Measurements from ENCODE around the gene ALKBH8.
"Not testable (repeated sequence)": the region's sequence is repeated elsewhere in the genome, so short reads cannot be mapped to it uniquely, and the experiment has no call there.

ALKBH8 gene

DNA sequence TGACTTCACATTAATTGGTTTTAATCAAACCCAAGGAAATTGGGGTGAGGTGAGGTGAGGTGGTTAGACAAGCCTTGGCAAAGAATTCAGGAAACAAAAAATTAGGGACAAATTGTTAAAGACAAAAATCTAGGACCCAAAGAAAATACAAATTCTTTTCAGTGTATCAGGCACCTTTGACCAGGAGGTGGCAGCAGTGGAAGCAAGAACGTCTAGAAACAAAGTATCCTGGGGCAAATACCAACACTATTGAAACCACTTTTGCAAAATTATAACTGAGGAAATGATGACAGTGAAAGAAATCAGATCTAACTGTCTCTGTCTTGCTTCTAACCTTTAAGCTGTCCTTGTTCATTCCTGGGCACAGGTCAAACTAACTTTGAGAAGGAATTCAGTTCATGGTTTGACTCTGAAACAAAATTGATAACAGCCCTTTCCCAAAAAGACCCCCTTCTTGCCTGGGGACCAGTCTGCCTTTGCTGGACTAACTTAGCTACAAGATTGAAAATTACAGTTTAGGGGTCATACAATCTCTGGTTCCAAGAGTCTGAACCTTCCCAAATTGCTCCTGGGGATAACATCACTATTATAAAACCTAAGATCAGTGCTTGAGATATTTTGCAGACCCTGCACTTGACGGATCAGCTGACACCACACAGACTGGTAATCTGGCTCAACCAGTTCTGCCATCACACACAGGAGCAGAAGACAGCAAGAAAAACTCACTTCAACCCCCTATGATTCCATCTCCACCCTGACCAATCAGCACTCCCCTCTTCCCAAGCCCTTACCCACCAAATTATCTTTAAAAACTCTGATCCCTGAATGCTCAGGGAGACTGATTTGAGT lies 11.2 kb upstream of the ALKBH8 start:
- DNase-seq: peak; percentile 50

- DNase-seq: no peak
These were observed 7.9 kb upstream of the ALKBH8 start for GRCh38 chr11:107573438-107573837.

DNA sequence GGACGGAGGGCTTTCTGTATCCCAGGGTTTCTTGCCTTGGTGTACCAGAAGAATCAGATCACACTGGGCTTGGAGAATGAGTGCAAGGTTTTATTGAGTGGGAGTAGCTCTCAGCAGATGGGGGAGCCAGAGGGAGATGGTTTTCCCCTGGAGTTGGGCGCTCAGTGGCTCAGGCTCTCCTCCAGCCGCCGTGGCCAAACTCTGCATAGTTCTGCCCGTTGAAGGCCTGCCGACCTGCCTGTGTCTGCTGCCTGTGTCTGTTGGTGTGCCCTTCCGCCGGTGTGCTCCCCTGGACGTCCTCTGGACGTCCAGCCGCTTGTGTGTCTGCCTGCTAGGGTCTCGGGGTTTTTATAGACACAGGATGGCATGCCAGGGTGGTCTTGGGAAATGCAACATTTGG lies 4.5 kb upstream of the ALKBH8 start:
- no peak for DNase-seq

- DNase-seq: no peak
These were observed 2.3 kb upstream of the ALKBH8 start for GRCh38 chr11:107567739-107568335.

- no peak for DNase-seq
These were observed 1.0 kb upstream of the ALKBH8 start for GRCh38 chr11:107566569-107566968.

- DNase-seq: not testable (repeated sequence)
These were observed 493 bp upstream of the ALKBH8 start for GRCh38 chr11:107565955-107566501.

GRCh38 chr11:107564877-107565218 lies 687 bp downstream of the ALKBH8 start:
- DNase-seq: no peak

GRCh38 chr11:107563702-107564101 lies 1.8 kb downstream of the ALKBH8 start:
- DNase-seq: peak; percentile 13

DNA sequence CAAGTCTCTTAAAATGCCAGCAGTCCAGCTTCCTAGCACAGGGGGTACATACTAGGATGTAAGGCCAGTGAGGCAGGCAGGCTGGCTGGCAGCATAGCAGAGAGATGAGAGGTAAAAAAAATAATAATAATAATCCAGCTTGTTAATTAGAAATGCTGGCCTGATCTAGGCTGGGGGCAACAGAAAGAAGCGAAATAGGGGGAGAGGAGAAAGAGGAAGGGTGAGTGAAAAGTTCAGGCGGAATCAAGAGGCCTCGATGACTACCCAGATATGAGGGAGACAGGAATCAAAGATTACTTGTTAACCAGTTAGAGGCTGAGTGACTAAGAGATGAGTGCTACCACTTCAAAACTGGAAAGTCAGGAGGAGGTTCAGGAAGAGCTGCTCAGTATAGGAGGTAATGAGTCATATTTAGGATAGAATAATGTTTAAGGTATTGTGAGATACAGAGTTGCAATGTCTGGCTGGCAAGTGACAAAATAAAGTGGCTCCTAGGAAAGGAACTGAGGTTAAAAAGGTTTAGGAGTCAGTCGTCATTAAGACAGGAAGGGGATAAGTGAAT lies 2.8 kb downstream of the ALKBH8 start:
- no peak for DNase-seq

- no peak for DNase-seq
These were observed 3.8 kb downstream of the ALKBH8 start for GRCh38 chr11:107561688-107562087.

- no peak for DNase-seq
These were observed 15.2 kb downstream of the ALKBH8 start for GRCh38 chr11:107550304-107550703.

DNA sequence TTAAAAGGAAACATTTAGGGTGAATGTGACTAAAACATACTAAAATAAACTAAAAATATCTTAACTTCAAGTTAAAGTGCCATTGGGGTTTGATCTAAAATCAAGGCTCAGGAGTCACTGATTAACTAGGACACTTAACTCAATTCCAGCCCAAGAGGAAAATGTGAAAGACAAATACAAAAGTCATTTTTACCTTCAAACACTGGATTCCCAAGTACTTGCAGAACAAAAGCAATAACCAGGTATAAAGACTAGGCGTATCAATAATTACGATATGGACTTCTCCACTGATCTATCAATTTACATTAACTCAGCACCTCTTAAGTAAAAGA lies 15.6 kb downstream of the ALKBH8 start:
- no peak for DNase-seq

DNA sequence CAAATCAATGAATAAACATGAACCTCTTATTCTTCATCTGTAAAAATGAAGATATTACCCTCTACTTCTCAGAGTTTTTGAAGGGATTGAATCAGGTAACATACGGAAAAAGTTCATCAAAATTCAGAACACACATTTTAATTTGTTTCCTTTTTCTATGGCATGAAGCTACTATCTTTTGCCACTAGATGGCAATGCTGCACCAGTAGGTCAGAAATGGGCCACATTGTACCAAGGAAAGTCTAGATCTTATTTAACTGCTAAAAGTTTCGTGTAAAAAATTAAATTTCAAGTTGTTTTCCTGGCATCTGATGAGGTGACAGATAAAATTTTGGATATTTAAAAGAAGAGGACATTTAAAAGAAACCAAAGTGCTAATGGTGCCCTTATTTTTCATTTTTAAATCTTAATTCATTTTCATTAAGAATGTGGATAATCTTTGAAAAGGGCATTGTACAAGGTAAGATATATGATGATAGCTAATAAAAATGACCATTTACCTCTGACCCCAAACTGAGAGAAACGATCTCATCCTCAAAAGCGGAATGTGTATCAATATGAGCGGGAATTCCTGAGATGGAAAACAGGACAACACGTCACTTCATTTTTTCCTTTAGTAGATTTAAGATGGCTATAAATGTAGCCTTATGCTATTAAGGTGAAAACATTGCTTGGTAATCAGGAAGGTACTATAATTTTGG lies 16.1 kb downstream of the ALKBH8 start:
- peak; percentile 60 for DNase-seq

DNA sequence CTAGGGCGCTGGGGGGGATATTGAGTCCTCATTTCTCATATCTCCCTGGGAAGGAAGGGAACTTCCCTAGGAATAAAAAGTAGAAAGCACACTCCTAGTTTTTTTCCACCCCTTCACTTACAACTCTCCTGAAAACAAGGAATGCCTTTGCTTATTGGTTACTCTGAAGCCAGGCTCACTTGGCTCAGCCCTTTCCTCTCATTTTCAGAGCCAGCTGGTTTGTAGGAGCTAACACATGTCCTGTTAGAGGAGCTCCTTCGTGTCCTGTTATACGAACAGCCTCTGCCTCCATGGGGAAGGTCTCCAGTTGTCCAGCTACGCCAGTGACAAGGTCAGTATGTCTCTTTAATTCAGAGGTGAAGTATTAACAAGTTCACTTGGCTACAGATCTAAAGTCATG lies 17.6 kb downstream of the ALKBH8 start:
- no peak for DNase-seq

GRCh38 chr11:107545101-107545514 lies 20.4 kb downstream of the ALKBH8 start:
- peak; percentile 10 for DNase-seq

DNA sequence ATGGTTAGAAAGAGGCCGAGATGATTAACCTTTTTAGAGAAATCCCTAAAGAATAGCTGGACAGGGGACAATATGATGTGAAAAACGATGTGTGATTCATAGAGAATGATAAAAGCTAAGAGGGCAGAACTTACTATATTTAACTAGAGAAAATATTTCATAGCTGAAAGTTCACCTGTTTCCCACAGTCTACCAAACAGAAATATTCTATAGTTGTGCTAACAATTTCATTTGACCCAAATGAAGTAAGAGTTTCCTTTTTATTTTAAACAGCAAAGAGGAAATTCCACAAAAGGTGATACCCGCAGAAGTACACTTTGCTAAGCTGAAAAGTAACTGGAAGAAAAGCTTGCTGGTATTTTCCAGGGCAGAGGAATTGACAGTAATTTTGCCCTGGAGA lies 26.7 kb downstream of the ALKBH8 start:
- no peak for DNase-seq

GRCh38 chr11:107538239-107538638 lies 27.3 kb downstream of the ALKBH8 start:
- no peak for DNase-seq

- not testable (repeated sequence) for DNase-seq
These were observed 28.4 kb downstream of the ALKBH8 start for GRCh38 chr11:107537155-107537554.

DNA sequence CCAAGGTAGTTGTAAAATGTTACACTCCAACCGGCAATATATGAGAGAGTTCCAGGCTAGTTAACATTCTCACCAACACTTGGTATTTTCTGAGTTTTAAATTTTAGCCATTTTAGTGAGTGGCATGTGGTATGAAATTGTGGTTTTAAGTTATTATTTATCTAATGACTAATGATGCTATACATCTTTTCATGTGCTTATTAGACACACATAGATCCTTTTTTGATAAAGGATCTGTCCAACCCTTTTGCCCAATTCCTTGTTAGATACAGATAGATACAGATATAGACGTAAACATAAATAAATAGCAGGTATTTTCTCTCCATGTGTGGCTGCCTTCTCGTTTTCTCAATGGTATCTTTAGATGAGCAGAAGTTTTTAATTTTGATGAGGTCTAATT lies 39.3 kb downstream of the ALKBH8 start:
- no peak for DNase-seq

DNA sequence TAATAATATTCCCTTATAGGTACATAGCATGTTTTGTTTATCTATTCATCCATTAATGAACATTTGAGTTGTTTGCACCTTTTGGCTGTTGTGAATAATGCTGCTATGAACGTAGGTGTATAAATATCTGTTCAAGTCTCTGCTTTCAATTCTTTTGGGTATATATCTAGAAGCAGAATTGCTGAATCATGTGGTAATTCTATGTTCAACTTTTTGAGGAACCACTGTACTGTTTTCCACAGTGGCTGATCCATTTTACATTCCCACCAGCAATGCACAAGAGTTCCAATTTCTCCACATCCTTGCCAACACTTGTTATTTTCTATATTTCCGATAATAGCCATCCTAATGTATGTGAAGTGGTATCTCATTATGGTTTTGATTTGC lies 56.7 kb downstream of the ALKBH8 start:
- DNase-seq: no peak

GRCh38 chr11:107508201-107508857 lies 57.2 kb downstream of the ALKBH8 start:
- no peak for DNase-seq

DNA sequence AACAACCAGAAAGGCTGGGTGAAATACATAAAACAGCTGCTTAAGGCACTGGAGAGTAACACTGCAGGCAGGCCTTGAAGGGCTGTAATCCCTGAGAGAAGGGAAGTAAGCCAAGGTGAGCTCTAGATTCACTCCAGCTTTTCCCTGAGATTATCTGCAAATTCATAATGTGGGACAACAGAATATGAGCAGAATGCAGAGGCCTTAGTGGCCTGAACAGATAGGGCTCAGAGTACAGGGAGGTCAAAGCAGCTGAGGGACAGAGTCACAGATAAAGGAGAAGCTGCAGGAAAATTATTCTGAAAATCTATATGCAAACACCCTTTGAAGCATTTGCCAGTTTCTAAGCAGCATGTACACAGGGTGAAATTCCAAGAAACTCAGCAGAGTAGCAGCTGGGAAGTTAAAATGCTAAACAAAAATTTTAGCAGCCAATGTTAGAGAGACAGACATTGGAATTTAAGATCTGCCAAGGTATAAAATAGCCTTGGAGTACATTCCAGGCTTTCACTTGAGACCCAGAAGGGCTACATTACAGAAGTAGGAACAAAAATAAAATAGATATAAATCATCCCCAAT lies 59.8 kb downstream of the ALKBH8 start:
- no peak for DNase-seq

DNA sequence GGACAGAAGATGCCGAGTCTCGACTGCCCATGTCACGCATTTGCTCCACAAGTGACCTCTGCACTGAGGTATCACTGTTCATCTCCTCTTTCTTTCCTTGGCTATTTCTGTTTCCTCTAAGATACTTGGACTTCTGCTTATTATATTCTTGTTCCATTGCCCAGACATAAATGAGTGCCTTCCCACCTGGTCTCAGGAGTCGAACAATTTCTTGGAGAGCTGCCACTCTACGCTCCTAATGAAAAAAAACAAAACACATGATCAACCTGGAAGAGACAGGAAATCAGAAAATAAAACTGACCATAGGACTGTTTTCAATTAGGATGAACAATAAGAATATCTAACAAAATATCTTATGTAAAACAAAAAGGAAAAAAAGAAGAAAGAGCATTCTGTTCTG lies 60.6 kb downstream of the ALKBH8 start:
- no peak for DNase-seq
